ENCODE results near the gene PDCD6IP. TPM values are rescaled to one million over a fixed set of nuclear protein-coding genes. Genes with fewer than 3 reads are reported as not detected.
A peak's percentile ranks its signal among the peaks of the same experiment; 100 is the strongest.

The PDCD6IP gene
- total and polyA plus RNA-seq, 2 experiments from 2014 or later, result 45.1 to 185 TPM

GRCh38 chr3:33758864-33759263 lies 39.6 kb upstream of the PDCD6IP start:
- Mint-ChIP-seq H3K4me1 (no peaks in the 10 kb centered on the region), H3K27me3 (ENCODE audit: insufficient read depth, low read depth, poor library complexity) (no peaks in the 10 kb centered on the region), H3K9me3 (peaks cover 34% of the 10 kb centered on the region), H3K27ac (no peak overlapping the region), H3K4me3 (no peak overlapping the region), H3K36me3 (ENCODE audit: low read depth) (peaks cover 15% of the 10 kb centered on the region)
- Histone ChIP-seq H3K4me1 (ENCODE audit: insufficient read depth) (no peaks in the 10 kb centered on the region), H3K27me3 (ENCODE audit: insufficient read depth) (no peaks in the 10 kb centered on the region), H3K4me2 (no peak overlapping the region), H3K9me2 (ENCODE audit: insufficient read depth) (no peaks in the 10 kb centered on the region; the same call in 1 of the 2 replicates), H3K4me3 (no peak overlapping the region), H3K36me3 (ENCODE audit: insufficient read depth) (0 out of 2 replicates have a peak, but pooled peaks cover 13% of the 10 kb centered on the region), H3F3A (replicated peaks; ENCODE audit: low read depth) (0 out of 2 replicates have a peak, but pooled peaks cover 2% of the 10 kb centered on the region), H2AFZ (0 out of 2 replicates have a peak overlapping the region, but pooled peaks have one; percentile 16), H4K20me1 (replicated peaks; ENCODE audit: insufficient read depth) (no peaks in the 10 kb centered on the region), H3K27ac (ENCODE audit: low read depth) (no peak overlapping the region), H3K79me2 (replicated peaks; ENCODE audit: insufficient read depth) (no peaks in the 10 kb centered on the region)
- DNase-seq (ENCODE audit: low spot score) (no peak), ATAC-seq (no peak)
- TF ChIP-seq EZH2phosphoT487 (IDR thresholded peaks at IDR 0.05; ENCODE audit: unreplicated experiment) (no peak), EZH2 (IDR thresholded peaks at IDR 0.05; ENCODE audit: low read depth, unreplicated experiment) (no peak), ZNF114 (CRISPR knock-in tag; IDR thresholded peaks at IDR 0.05) (no peak), JUNB (IDR thresholded peaks at IDR 0.05; ENCODE audit: unreplicated experiment) (no peak), POLR2AphosphoS5 (IDR thresholded peaks at IDR 0.05; ENCODE audit: low read depth) (no peak), ZNF331 (CRISPR knock-in tag; IDR thresholded peaks at IDR 0.05; ENCODE audit: low read depth) (no peak), STAT1 (IDR thresholded peaks at IDR 0.05; ENCODE audit: unreplicated experiment) (no peak), CREB1 (CRISPR knock-in tag; IDR thresholded peaks at IDR 0.05; ENCODE audit: low read depth) (no peak), REST (IDR thresholded peaks at IDR 0.05; ENCODE audit: unreplicated experiment) (no peak), NANOG (IDR thresholded peaks at IDR 0.05; ENCODE audit: borderline replicate concordance) (no peak)
- TF ChIP-seq, protein P1, sequence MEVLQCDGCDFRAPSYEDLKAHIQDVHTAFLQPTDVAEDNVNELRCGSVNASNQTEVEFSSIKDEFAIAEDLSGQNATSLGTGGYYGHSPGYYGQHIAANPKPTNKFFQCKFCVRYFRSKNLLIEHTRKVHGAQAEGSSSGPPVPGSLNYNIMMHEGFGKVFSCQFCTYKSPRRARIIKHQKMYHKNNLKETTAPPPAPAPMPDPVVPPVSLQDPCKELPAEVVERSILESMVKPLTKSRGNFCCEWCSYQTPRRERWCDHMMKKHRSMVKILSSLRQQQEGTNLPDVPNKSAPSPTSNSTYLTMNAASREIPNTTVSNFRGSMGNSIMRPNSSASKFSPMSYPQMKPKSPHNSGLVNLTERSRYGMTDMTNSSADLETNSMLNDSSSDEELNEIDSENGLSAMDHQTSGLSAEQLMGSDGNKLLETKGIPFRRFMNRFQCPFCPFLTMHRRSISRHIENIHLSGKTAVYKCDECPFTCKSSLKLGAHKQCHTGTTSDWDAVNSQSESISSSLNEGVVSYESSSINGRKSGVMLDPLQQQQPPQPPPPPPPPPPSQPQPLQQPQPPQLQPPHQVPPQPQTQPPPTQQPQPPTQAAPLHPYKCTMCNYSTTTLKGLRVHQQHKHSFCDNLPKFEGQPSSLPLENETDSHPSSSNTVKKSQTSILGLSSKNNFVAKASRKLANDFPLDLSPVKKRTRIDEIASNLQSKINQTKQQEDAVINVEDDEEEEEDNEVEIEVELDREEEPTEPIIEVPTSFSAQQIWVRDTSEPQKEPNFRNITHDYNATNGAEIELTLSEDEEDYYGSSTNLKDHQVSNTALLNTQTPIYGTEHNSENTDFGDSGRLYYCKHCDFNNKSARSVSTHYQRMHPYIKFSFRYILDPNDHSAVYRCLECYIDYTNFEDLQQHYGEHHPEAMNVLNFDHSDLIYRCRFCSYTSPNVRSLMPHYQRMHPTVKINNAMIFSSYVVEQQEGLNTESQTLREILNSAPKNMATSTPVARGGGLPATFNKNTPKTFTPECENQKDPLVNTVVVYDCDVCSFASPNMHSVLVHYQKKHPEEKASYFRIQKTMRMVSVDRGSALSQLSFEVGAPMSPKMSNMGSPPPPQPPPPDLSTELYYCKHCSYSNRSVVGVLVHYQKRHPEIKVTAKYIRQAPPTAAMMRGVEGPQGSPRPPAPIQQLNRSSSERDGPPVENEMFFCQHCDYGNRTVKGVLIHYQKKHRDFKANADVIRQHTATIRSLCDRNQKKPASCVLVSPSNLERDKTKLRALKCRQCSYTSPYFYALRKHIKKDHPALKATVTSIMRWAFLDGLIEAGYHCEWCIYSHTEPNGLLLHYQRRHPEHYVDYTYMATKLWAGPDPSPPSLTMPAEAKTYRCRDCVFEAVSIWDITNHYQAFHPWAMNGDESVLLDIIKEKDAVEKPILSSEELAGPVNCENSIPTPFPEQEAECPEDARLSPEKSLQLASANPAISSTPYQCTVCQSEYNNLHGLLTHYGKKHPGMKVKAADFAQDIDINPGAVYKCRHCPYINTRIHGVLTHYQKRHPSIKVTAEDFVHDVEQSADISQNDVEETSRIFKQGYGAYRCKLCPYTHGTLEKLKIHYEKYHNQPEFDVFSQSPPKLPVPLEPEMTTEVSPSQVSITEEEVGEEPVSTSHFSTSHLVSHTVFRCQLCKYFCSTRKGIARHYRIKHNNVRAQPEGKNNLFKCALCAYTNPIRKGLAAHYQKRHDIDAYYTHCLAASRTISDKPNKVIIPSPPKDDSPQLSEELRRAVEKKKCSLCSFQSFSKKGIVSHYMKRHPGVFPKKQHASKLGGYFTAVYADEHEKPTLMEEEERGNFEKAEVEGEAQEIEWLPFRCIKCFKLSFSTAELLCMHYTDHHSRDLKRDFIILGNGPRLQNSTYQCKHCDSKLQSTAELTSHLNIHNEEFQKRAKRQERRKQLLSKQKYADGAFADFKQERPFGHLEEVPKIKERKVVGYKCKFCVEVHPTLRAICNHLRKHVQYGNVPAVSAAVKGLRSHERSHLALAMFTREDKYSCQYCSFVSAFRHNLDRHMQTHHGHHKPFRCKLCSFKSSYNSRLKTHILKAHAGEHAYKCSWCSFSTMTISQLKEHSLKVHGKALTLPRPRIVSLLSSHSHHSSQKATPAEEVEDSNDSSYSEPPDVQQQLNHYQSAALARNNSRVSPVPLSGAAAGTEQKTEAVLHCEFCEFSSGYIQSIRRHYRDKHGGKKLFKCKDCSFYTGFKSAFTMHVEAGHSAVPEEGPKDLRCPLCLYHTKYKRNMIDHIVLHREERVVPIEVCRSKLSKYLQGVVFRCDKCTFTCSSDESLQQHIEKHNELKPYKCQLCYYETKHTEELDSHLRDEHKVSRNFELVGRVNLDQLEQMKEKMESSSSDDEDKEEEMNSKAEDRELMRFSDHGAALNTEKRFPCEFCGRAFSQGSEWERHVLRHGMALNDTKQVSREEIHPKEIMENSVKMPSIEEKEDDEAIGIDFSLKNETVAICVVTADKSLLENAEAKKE (CRISPR knock-in tag; IDR thresholded peaks at IDR 0.05), result no peak
- TF ChIP-seq, protein P2, sequence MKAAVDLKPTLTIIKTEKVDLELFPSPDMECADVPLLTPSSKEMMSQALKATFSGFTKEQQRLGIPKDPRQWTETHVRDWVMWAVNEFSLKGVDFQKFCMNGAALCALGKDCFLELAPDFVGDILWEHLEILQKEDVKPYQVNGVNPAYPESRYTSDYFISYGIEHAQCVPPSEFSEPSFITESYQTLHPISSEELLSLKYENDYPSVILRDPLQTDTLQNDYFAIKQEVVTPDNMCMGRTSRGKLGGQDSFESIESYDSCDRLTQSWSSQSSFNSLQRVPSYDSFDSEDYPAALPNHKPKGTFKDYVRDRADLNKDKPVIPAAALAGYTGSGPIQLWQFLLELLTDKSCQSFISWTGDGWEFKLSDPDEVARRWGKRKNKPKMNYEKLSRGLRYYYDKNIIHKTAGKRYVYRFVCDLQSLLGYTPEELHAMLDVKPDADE (IDR thresholded peaks at IDR 0.05), result no peak
- TF ChIP-seq, protein P3, sequence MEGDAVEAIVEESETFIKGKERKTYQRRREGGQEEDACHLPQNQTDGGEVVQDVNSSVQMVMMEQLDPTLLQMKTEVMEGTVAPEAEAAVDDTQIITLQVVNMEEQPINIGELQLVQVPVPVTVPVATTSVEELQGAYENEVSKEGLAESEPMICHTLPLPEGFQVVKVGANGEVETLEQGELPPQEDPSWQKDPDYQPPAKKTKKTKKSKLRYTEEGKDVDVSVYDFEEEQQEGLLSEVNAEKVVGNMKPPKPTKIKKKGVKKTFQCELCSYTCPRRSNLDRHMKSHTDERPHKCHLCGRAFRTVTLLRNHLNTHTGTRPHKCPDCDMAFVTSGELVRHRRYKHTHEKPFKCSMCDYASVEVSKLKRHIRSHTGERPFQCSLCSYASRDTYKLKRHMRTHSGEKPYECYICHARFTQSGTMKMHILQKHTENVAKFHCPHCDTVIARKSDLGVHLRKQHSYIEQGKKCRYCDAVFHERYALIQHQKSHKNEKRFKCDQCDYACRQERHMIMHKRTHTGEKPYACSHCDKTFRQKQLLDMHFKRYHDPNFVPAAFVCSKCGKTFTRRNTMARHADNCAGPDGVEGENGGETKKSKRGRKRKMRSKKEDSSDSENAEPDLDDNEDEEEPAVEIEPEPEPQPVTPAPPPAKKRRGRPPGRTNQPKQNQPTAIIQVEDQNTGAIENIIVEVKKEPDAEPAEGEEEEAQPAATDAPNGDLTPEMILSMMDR (conservative IDR thresholded peaks at IDR 0.05; ENCODE audit: low read depth in 2 of 2), result no peak
